SK-N-SH (cell line): ENCODE data around the gene RESF1. TPM values are rescaled to one million over a fixed set of nuclear protein-coding genes. Genes with fewer than 3 reads are reported as not detected.

Source experiments
- CTCF ChIA-PET: fragments of 300-600, 350-600 bp; formaldehyde crosslinking; extraction: SDS; loops from one replicate; lab custom pipeline; 2021; lab: Yijun Ruan, JAX
- POLR2A ChIA-PET: fragments of 350-600 bp; sonication (Branson Sonifier 250); formaldehyde crosslinking; extraction: SDS; loops from one replicate; lab custom pipeline; 2020; ENCODE audit warnings: antibody characterized with exemption, inconsistent platforms; lab: Yijun Ruan, JAX
- DNase-seq: peaks from one replicate; pipeline ENCODE4 v3.0.0; 2012
- H2AFZ ChIP-seq: fragments of 200-600 bp; sonication (generic); 2 replicates; pipeline ENCODE4 v1.8.1; 2016; ENCODE audit warnings: antibody characterized with exemption, mild to moderate bottlenecking, low read depth
- H3F3A ChIP-seq: fragments of 200-600 bp; sonication (generic); replicated peaks from 2 replicates; pipeline ENCODE3; 2016; ENCODE audit warnings: antibody characterized with exemption, mild to moderate bottlenecking; ENCODE audit not compliant: insufficient read depth
- H3K27ac ChIP-seq, 2 experiments: fragments of 200-500 bp in 1 of 2; fragments of 200-600 bp in 1 of 2; sonication (Bioruptor generic) in 1 of 2; sonication (generic), shearing (Covaris generic) in 1 of 2; 2 replicates each; pipeline versions ENCODE4 v1.5.1 to v1.6.1; 2014 to 2016; ENCODE audit warnings: low read depth in 2 of 2, inconsistent platforms in 1 of 2, low read length in 1 of 2, mild to moderate bottlenecking in 1 of 2, mixed read lengths in 1 of 2
- H3K27me3 ChIP-seq: fragments of 200-600 bp; sonication (generic), shearing (Covaris generic); 2 replicates; pipeline ENCODE4 v1.6.1; 2016; ENCODE audit warnings: mixed run types; ENCODE audit not compliant: insufficient read depth
- H3K36me3 ChIP-seq, 2 experiments: fragments of 200-500 bp in 1 of 2; fragments of 200-600 bp in 1 of 2; sonication (Bioruptor generic) in 1 of 2; sonication (generic) in 1 of 2; replicated peaks in 1 of 2; 2 replicates each; pipeline versions ENCODE3 to v1.5.1; 2014 to 2016; ENCODE audit warnings: low read length in 1 of 2, mild to moderate bottlenecking in 1 of 2; ENCODE audit not compliant: insufficient read depth in 2 of 2, control insufficient read depth in 1 of 2
- H3K4me1 ChIP-seq, 2 experiments: fragments of 200-500 bp in 1 of 2; fragments of 200-600 bp in 1 of 2; sonication (Bioruptor generic) in 1 of 2; sonication (generic), shearing (Covaris generic) in 1 of 2; 2 replicates each; pipeline versions ENCODE4 v1.5.1 to v1.6.1; 2014 to 2016; ENCODE audit warnings: low read depth in 1 of 2, low read length in 1 of 2, mixed run types in 1 of 2; ENCODE audit not compliant: insufficient read depth in 2 of 2, control insufficient read depth in 1 of 2
- H3K4me2 ChIP-seq: fragments of 200-600 bp; sonication (generic), shearing (Covaris generic); 2 replicates; pipeline ENCODE4 v1.6.1; 2017; ENCODE audit warnings: mixed run types
- H3K4me3 ChIP-seq, 2 experiments: fragments of 200-500 bp in 1 of 2; fragments of 200-600 bp in 1 of 2; sonication (Bioruptor generic) in 1 of 2; sonication (generic), shearing (Covaris generic) in 1 of 2; 2 replicates each; pipeline versions ENCODE4 v1.5.1 to v1.8.1; 2014 to 2016; ENCODE audit warnings: low read depth in 2 of 2, inconsistent platforms in 1 of 2, low read length in 1 of 2, mild to moderate bottlenecking in 1 of 2, mixed read lengths in 1 of 2, moderate library complexity in 1 of 2
- H3K79me2 ChIP-seq: fragments of 200-600 bp; sonication (generic); 2 replicates; pipeline ENCODE4 v1.8.1; 2017; ENCODE audit warnings: mild to moderate bottlenecking; ENCODE audit not compliant: insufficient read depth
- H3K9ac ChIP-seq: fragments of 200-600 bp; sonication (generic); 2 replicates; pipeline ENCODE4 v1.6.1; 2017; ENCODE audit warnings: mixed run types
- H3K9me2 ChIP-seq: fragments of 200-600 bp; sonication (generic); 2 replicates; pipeline ENCODE4 v1.6.1; 2017; ENCODE audit warnings: mixed run types
- H3K9me3 ChIP-seq: fragments of 200-600 bp; sonication (generic); 2 replicates; pipeline ENCODE4 v1.6.1; 2017; ENCODE audit warnings: mixed run types, mild to moderate bottlenecking, moderate library complexity
- H4K20me1 ChIP-seq: fragments of 200-600 bp; sonication (generic); 2 replicates; pipeline ENCODE4 v1.6.1; 2017; ENCODE audit warnings: mild to moderate bottlenecking, mixed run types; ENCODE audit not compliant: insufficient read depth
- ELF1 ChIP-seq: IDR thresholded peaks from 2 replicates; pipeline ENCODE4 v1.4.0; 2012
- EZH2phosphoT487 ChIP-seq: fragments of 200-600 bp; sonication (generic); IDR thresholded peaks from 2 replicates; pipeline ENCODE4 v1.6.1; 2017; ENCODE audit warnings: low read depth, mixed run types, mild to moderate bottlenecking, antibody characterized with exemption, moderate library complexity, borderline replicate concordance
- FOSL2 ChIP-seq: IDR thresholded peaks from 2 replicates; pipeline ENCODE4 v1.4.0; 2012; ENCODE audit warnings: low read depth, mild to moderate bottlenecking, moderate library complexity, borderline replicate concordance
- GABPA ChIP-seq: IDR thresholded peaks from 2 replicates; pipeline ENCODE4 v1.4.0; 2012; ENCODE audit warnings: low read depth, mild to moderate bottlenecking
- JUND ChIP-seq: IDR thresholded peaks from 2 replicates; pipeline ENCODE4 v1.4.0; 2012
- MXI1 ChIP-seq: IDR thresholded peaks from 2 replicates; pipeline ENCODE4 v1.6.1; 2012; ENCODE audit warnings: mild to moderate bottlenecking, low read depth, low read length, improper control_type of control experiment
- NFIC ChIP-seq: IDR thresholded peaks from 2 replicates; pipeline ENCODE4 v1.4.0; 2012; ENCODE audit warnings: borderline replicate concordance
- RAD21 ChIP-seq: IDR thresholded peaks from 2 replicates; pipeline ENCODE4 v1.6.1; 2012; ENCODE audit warnings: mild to moderate bottlenecking, low read length
- RFX5 ChIP-seq: IDR thresholded peaks from 2 replicates; pipeline ENCODE4 v1.6.1; 2012; ENCODE audit warnings: mild to moderate bottlenecking, improper control_type of control experiment, low read length
- YY1 ChIP-seq: IDR thresholded peaks from 2 replicates; pipeline ENCODE4 v1.4.0; 2012; ENCODE audit warnings: low read depth, mild to moderate bottlenecking
- WGBS: methylation state at CpG from one replicate; pipeline ENCODE4 v1.1.6; 2017; ENCODE audit warnings: low lambda C conversion rate; 5-methylcytosine and 5-hydroxymethylcytosine counted together
- polyA plus RNA-seq, 3 experiments: library from polyadenylated mRNA; depleted of rRNA; stranded (reverse); fragments of >200 nt; gene quantifications; 2 replicates each; pipeline ENCODE4 v1.2.3, GENCODE V29; 2012
- TF ChIP-seq, protein P1 (sequence below): IDR thresholded peaks from 2 replicates; pipeline ENCODE4 v1.4.0; 2012; ENCODE audit warnings: low read depth, borderline replicate concordance
- TF ChIP-seq, protein P2 (sequence below): IDR thresholded peaks from 2 replicates; pipeline ENCODE4 v1.4.0; 2012; ENCODE audit warnings: low read depth
- TF ChIP-seq, protein P3 (sequence below): fragments of 150-350 bp; IDR thresholded peaks from 2 replicates; pipeline ENCODE4 v1.6.1; 2017; ENCODE audit warnings: antibody characterized with exemption, low read length, low read depth, borderline replicate concordance

Gene RESF1
- polyA plus RNA-seq, 1 of the 3 experiments (the other 2 are of a cell fraction) = 4.9 TPM

DNA sequence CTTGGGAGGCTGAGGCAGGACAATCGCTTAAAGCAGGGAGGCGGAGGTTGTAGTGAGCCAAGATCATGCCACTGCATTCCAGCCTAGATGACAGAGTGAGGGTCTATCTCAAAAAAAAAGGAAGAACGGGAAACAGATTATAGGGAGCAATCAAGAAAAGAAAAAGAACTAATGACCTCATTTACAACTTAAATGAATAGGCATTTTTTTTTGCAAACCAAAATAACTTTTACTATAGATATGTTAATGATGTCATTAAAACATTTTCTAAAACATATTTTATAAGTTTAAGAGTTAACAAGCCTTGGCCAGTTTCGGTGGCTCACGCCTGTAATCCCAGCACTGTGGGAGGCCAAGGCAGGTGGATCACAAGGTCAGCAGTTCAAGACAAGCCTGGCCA, 6.8 kb upstream of the RESF1 start:
- Histone ChIP-seq H3K27ac (no peak overlapping the region), H3K9ac (no peak overlapping the region), H3F3A (no peaks in the 10 kb centered on the region)

DNA sequence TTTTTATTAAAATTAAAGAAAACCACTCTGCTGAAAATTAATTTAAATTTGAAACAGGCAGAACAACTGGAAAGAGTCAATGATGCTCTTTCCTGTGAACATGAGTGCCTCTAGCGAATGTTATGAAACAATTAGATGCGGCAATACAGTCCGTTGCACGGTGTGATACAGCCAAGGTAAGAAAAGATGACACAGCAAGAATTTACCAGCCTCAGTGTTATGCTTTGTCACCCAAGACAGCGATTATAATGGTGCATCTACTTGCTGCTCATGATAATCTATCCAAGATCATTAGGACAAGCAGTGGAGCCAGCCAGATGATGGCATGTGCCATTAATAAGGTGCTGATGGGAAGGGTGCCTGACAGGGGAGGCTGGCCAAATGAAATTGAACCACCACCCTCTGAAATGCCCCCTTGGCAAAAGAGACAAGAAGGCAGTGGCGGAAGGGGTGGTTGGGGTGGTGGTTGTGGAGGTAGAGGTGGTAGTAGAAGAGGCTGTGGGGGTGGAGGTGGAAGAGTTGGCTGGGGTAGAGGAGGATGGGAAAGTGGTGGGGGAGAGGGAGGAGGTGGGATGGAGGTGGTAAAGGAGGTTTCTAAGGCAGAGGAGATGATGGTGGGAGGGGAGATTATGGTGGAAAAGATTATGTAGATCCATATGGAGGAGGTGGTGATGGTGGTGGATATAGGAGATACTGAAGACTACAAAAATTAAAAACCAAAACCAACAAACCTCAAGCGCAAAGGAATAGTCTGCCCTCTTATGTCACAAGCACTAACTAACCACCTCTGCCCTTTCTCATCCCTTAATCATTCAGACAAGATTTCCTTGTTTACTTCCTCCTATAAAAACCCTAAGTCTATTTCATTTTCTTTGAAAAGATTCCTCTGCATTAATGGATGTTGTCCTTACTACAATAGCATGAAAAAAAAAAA, 4.0 kb upstream of the RESF1 start:
- ChIA-PET CTCF (no interaction called here), POLR2A (no interaction called here)
- H3K79me2 ChIP-seq = peaks cover 5% of the 10 kb centered on the region; the same call in 1 of the 2 replicates
- no peak for DNase-seq
- no peak for TF ChIP-seq RFX5
- no peak for TF ChIP-seq GABPA
- TF ChIP-seq, protein P1, sequence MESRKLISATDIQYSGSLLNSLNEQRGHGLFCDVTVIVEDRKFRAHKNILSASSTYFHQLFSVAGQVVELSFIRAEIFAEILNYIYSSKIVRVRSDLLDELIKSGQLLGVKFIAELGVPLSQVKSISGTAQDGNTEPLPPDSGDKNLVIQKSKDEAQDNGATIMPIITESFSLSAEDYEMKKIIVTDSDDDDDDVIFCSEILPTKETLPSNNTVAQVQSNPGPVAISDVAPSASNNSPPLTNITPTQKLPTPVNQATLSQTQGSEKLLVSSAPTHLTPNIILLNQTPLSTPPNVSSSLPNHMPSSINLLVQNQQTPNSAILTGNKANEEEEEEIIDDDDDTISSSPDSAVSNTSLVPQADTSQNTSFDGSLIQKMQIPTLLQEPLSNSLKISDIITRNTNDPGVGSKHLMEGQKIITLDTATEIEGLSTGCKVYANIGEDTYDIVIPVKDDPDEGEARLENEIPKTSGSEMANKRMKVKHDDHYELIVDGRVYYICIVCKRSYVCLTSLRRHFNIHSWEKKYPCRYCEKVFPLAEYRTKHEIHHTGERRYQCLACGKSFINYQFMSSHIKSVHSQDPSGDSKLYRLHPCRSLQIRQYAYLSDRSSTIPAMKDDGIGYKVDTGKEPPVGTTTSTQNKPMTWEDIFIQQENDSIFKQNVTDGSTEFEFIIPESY = no peak
- no peak for TF ChIP-seq NFIC
- no peak for TF ChIP-seq YY1
- TF ChIP-seq RAD21 = no peak
- no peak for TF ChIP-seq MXI1
- TF ChIP-seq, protein P2, sequence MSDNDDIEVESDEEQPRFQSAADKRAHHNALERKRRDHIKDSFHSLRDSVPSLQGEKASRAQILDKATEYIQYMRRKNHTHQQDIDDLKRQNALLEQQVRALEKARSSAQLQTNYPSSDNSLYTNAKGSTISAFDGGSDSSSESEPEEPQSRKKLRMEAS = no peak
- H3K9ac ChIP-seq = no peak overlapping the region
- no peak overlapping the region for H2AFZ ChIP-seq
- H3K36me3 ChIP-seq = no peaks in the 10 kb centered on the region
- H3K4me2 ChIP-seq = no peak overlapping the region
- no peak overlapping the region for H3K27ac ChIP-seq
- WGBS = 86% methylated on average over 7 of the region's 7 CpGs
- H3K4me3 ChIP-seq = no peak overlapping the region
- no peaks in the 10 kb centered on the region for H3F3A ChIP-seq
- peaks cover 3% of the 10 kb centered on the region in 2 experiments; a peak in 2 of 4 replicates for H3K4me1 ChIP-seq
- H4K20me1 ChIP-seq = no peaks in the 10 kb centered on the region
- H3K27me3 ChIP-seq = no peaks in the 10 kb centered on the region
- no peaks in the 10 kb centered on the region for H3K9me2 ChIP-seq
- H3K9me3 ChIP-seq = no peaks in the 10 kb centered on the region

More for the DNA sequence above, 6.8 kb upstream of the RESF1 start:
- no peaks in the 10 kb centered on the region for H3K36me3 ChIP-seq
- H2AFZ ChIP-seq = no peak overlapping the region
- no peak overlapping the region for H3K4me2 ChIP-seq
- ChIA-PET POLR2A (no interaction called here), CTCF (no interaction called here)
- WGBS = 93% methylated on average over 5 of the region's 5 CpGs
- H3K9me2 ChIP-seq = no peaks in the 10 kb centered on the region
- H3K79me2 ChIP-seq = no peaks in the 10 kb centered on the region
- H3K4me3 ChIP-seq = no peak overlapping the region
- H3K27me3 ChIP-seq = no peaks in the 10 kb centered on the region
- H3K4me1 ChIP-seq = no peaks in the 10 kb centered on the region
- H4K20me1 ChIP-seq = no peaks in the 10 kb centered on the region
- no peaks in the 10 kb centered on the region; the same call in 1 of the 2 replicates for H3K9me3 ChIP-seq
- TF ChIP-seq, protein P2 = no peak
- no peak for TF ChIP-seq ELF1
- TF ChIP-seq EZH2phosphoT487 = no peak
- TF ChIP-seq MXI1 = no peak
- TF ChIP-seq JUND = no peak
- TF ChIP-seq, protein P3, sequence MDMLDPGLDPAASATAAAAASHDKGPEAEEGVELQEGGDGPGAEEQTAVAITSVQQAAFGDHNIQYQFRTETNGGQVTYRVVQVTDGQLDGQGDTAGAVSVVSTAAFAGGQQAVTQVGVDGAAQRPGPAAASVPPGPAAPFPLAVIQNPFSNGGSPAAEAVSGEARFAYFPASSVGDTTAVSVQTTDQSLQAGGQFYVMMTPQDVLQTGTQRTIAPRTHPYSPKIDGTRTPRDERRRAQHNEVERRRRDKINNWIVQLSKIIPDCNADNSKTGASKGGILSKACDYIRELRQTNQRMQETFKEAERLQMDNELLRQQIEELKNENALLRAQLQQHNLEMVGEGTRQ = no peak
- no peak for TF ChIP-seq FOSL2
- DNase-seq = no peak
